HG02840 (cell line): ENCODE results near the gene BICC1.

Experiments
- ATAC-seq: cut with Tn5 transposase; IDR thresholded peaks from one replicate; pipeline ENCODE4 v1.9.1; 2021; ENCODE audit warnings: mild to moderate bottlenecking, moderate library complexity, moderate number of reproducible peaks; ENCODE audit not compliant: unreplicated experiment, low FRiP score

The BICC1 gene, protein sequence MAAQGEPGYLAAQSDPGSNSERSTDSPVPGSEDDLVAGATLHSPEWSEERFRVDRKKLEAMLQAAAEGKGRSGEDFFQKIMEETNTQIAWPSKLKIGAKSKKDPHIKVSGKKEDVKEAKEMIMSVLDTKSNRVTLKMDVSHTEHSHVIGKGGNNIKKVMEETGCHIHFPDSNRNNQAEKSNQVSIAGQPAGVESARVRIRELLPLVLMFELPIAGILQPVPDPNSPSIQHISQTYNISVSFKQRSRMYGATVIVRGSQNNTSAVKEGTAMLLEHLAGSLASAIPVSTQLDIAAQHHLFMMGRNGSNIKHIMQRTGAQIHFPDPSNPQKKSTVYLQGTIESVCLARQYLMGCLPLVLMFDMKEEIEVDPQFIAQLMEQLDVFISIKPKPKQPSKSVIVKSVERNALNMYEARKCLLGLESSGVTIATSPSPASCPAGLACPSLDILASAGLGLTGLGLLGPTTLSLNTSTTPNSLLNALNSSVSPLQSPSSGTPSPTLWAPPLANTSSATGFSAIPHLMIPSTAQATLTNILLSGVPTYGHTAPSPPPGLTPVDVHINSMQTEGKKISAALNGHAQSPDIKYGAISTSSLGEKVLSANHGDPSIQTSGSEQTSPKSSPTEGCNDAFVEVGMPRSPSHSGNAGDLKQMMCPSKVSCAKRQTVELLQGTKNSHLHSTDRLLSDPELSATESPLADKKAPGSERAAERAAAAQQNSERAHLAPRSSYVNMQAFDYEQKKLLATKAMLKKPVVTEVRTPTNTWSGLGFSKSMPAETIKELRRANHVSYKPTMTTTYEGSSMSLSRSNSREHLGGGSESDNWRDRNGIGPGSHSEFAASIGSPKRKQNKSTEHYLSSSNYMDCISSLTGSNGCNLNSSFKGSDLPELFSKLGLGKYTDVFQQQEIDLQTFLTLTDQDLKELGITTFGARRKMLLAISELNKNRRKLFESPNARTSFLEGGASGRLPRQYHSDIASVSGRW

DNA sequence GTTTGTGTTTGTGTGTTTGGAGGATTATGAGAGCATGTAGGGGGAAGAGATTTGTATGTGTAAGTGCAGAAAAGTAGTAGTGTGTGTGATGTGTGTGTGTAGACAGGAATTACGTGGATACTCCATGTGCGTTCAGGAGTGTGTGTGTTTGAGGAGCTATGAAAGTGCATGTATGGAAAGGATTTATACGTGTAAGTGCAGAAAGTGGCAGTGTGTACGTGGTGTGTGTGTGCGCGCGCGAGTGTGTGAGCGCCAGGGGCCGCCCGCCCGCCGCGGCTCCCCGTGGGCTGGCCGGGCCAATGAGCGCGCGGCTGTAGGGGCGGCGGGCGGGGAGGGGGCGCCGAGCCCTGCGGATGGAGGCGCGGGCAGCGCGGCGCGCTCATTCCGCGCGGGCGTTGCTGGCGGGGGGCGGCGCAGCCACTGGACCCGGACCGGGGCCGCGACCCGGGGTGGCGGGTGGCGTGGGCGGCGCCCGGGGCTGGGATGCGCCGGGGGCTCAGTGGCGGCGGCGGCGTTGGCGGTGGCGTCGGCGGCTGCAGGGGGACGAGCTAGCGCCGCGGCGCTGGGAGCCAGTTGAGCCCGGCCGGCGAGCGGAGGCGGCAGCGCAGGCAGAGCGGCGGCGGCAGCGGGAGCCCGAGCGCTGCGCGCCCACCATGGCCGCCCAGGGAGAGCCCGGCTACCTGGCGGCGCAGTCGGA is at the start of gene BICC1:
Gene BICC1, plus strand, starts transcription at position 382 of the 697 bp plus-strand sequence. Its CDS starts 272 bp downstream, at position 654.
- no peak for ATAC-seq

DNA sequence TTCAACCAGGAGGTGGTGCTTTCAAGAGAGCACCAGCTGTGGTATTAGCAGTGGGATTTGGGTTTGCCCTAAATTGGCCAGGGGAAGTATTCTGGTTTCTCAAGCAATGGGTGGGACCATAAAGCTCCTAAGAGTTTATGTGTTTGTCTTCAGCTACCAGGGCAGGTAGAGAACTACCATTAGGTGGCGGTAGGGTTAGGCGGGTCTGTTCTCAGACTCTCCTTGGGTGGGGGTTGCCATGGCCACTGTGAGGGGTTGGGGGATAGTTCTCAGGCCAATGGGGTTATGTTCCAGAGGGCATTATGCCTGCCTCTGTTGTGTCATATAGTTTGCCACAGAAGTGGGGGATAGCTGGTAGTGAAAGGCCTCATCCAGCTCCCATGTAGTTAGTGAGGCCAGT is 47.7 kb upstream of the BICC1 start:
- ATAC-seq: no peak

DNA sequence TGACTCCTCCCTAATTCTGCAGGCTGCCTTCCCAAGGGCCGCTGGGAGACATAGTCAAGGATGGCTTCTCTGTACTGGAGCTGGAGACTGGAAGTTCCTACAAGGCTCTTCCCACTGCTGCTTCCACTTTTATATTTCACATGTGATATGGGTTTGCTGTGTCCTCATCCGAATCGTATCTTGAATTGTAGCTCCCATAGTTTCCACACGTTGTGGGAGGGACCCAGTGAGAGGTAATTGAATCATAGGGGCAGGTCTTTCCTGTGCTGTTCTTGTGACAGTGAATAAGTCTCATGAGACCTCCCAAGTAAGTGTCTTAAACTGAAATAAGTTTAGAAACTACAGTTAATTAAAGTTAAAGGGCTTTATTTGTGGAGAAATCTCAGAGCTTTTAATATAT is 47.0 kb upstream of the BICC1 start:
- ATAC-seq: no peak

DNA sequence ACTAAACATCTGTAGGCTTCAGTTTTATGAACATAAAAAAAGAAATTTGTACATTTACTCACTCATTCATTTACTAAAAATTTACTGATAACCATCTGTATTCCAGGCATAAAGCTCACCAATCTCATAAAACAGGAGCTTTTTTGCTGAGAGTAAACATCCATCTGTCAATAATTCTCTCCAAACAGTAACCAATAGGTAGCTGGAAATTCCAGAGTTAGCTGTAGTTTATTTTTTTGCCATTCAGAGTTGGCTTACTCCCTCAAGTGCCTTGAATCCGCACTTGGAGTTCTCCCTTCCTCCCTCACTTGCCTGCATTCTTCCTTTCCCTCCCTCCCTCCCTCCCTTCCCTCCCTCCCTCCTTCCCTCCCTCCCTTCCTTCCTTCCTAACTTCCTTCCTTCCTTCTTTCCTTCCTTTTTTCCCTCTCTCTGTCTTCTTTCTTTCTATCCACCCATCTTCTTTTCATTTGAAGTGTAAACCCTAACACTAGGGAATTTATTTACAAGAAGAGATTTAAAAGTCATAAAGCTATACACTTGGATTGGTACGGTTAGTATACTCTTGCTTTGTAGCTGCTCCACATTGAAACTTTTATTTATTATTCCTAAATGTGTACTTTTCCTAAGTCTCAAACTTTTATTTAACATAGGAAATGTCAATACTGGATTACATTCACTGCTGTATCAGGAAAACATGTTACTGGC is 44.6 kb upstream of the BICC1 start:
- no peak for ATAC-seq

DNA sequence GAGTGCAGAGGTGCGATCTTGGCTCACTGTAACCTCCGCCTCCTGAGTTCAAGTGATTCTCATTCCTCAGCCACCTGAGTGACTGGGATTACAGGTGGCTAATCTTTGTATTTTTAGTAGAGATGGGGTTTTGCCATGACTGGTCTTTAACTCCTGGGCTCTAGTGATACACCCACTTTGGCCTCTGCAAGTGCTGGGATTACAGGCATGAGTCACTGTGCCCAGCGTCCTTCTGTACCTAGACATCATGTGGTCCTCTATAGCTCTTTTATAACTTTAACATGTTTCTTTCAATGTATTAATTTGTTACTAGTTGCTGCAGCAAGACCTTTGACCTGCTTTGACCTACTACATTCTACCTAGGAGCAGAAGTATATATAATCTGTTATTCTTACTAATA is 38.7 kb upstream of the BICC1 start:
- ATAC-seq: no peak

DNA sequence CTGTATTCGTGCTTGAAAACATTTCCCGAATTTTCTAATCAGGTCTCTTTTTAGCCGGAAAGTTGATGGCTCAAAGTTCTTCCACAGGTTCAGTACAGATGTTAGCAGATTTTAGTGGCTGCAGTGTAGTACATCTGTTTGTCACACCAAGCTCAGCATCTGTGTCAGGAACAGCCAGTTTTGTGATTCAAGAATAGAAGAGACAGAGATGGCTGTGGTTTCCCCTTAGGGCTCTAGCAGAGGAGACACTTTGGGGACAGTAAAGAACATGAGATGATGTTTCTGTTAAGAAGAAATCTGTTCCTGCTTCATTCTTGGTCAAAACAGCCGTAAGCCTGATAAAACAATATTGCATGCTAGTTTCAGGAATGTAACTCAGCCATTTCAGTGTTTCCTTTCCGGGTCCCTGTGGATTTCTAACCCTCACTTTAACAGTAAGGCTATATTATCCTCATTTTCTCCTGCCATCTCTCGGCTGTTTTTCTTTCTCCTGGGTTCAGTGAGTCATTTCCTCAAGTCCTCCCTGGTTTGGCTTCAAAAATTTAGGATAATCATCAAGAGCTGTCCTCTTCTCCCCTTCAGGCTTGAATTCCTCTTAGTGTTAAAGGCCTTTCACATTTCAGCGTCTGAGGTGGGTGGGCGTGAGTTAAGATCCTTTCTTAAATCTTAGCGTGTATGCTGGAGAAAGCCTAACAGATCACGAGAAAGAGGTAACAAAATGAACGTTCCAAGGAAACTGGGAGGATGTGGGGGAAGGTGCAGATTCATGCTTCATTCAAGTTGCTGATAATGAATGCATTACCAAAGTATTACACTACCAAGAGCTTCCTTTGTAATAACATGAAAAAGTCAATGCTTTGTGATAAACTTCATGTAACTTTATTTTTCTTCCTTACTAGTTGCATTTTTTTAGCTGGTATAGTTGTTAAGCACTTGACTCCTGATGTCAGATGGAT is 37.1 kb upstream of the BICC1 start:
- no peak for ATAC-seq

DNA sequence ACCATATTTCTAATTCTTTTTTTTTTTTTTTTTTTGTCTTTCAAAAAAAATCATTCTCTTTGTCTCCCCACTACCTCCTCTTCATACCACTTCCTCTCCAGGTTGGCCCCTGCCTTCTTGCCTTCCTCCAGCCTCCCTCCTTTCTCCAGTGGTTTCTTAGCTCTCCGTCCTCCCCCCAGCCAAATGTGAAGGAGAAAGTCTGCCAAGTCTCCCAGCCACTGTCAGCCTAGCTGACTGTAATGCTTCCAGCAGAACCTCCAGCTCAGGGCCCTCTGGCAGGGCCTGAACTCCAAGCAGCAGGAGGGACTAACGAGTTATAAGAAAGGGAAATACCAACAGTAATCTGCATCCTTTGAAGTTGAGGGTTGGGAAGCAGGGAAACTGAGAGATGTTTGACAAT is 35.5 kb upstream of the BICC1 start:
- no peak for ATAC-seq

DNA sequence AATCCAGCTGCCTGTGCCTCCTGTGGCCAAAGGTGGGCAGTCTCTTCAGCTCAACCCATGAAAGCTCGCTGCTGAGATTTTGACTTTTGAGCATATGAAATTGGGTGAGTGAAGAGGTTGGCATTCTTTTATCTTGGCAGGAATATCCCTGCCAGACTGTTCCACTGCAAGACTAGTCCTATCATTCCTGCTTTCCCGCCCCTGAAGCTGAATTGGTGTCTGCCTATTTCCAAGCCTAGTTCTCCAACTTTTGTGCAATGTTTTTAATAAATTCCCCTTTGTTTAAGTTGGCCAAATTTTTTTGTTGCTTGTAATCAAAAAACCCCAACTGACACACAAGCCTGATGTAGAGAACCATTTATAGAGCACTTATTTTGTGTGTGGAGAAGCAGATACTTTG is 34.8 kb upstream of the BICC1 start:
- no peak for ATAC-seq

DNA sequence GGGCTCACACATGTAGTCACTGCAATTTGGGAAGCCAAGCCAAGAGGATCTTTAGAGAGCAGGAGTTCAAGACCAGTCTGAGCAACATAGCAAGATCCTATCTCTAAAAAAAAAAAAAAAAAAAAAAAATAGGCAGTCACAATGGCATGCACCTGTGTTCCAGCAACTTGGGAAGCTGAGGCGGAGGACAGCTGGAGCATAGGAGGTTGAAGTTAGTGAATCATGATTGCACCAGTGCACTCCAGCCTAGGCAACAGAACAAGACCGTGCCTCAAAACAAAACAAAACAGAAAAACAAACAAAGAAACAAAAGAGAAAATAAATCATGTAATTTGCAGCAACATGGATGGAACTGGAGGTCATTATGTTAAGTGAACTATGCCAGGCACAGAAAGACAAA is 33.6 kb upstream of the BICC1 start:
- ATAC-seq: no peak

DNA sequence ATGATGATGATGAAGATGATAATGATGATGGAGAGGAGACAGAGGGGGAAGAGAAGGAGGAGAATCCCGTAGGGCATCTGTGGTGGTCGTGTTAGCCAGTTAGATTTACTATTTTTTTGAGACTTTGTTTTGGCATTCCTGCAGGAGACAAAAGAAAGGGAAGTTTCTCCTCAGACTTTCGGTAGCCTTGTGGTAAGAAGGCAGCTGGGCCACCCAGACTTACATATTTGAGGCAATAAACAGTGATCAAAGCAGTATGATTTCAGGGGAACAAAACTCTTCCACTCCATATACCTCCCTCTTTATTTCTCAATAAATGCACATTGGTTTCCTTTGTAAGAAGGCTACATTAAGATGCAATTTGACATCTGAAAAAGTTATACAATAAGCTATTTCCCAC is 32.4 kb upstream of the BICC1 start:
- no peak for ATAC-seq

DNA sequence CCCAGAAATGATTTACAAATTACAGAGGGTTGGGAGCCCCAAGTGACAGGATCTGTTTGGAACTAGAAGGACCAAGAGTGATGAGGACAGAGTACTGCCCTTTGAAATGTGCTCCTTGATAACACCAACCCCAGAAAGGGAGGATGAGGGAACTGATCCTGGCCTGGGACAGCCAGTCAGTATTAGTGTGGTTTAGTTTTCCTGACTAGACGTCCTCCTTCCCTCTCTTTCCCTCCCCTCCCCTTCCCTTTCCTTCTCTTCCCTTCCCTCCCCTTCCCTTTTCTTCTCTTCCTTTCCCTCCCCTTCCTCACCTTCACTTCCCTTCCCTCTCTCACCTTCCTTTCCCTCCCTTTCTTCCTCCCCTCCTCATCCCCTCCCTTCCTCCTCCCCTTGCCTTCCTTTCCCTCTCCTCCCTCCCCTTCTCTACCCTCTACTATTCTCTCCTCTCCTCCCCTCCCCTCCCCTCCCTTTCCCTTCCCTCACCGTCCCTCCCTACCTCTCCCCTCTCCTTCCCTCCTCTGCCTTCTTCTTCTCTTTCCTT is 31.0 kb upstream of the BICC1 start:
- ATAC-seq: no peak

DNA sequence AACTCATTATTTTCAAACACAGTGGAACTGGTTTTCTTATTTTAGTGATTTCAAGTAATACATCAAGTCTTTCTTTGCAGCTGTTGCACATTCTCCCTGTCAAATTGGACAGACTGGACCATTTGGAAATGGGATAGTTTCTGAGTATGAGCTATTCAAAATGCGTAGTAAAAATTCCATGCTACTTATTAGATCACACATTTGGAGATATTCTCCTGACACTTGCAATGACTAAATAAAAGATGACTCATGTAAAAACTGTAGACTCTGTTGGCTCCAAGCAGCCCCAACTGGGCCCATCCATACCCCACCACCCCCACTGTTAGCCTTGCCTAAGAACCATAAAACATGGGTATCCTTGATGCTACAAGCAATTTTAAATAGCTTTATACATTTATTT is 25.9 kb upstream of the BICC1 start:
- no peak for ATAC-seq

DNA sequence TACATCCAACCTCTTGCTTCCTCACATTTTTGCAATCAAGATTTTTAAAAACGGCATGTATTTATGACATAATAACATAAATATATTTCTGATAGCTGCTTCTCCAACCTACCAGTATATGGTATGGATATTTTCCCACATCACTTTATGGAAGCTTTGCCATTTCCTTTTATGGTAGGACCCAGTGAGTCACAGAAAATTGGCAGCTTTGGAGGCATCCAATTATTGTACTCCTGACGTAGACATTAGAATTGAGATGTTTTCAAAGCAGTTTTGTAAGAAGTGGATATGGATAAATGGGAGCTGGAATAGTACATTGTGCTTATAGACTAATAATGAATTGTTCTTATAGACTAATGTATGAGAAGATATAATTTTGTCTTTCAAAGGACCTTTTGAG is 23.8 kb upstream of the BICC1 start:
- ATAC-seq: no peak

DNA sequence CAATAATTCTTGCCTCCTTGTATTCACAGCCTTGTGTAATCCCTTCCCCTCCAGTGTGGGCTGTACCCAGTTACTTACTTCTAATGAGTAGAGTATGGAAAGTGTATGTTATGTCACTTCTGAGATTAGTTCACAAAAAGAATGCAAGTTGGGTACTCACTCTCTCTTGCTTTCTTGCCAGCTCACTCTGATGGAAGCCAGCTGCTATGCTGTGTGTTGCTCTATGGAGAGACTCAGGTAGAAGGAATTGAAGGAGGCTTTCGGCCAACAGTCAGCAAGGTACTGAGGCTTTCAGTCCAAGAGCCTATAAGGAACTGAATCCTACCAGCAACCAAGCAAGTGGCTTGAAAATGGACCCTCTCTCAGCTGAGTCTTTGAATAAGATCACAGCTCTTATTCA is 9.7 kb upstream of the BICC1 start:
- no peak for ATAC-seq

DNA sequence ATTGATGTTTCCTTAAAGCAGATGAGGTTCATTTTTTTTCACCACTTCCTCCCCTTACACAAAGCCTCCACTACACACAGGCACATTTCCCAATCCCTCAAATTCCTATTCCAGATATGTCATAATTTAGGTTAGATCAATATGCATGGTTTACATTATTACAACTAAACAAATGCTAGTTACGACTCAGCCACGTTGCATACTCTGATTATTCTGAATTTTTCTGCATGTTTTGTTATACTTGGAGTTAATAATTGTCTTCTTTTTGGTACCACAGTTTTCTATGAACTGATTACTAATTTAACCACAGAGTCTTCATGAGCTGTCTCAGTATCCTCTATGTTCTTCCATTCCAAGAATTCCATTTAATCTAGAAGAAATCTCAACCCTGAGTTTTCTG is 4.4 kb upstream of the BICC1 start:
- no peak for ATAC-seq

DNA sequence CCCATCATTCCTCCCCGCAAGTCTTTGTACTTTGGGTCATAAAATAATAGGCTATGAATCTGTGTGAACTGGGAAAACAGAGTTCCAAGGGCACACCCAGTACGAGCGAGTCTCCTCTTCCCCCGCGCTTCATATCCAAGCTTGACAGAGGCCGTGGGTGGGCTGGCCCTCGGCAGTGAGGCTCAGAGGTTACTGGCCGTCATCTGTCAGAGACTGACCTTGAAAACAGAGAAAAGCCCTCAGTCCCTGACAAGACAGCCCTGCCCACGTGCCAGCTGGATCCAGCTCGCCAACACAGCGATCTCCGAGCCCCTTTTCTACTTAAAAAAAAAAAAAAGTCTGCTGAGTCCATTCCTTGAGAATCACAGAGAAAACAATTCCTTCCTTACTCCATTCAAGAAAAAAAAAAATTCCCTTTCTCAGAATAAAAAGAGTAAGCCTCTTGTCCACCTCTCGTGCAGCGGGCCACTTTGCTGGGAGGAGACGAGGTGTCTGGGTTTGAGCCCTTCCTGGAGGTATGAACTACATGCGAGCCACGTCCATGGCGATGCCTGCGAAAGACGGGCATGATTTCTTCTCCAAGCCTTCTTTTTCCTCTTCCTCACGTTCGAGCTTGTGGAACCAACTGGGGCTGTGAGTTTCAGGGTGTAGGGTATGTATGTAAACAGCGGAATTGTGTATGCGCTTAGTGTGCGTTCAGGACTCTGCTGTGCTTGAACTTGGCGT is 744 bp upstream of the BICC1 start:
- ATAC-seq: no peak

DNA sequence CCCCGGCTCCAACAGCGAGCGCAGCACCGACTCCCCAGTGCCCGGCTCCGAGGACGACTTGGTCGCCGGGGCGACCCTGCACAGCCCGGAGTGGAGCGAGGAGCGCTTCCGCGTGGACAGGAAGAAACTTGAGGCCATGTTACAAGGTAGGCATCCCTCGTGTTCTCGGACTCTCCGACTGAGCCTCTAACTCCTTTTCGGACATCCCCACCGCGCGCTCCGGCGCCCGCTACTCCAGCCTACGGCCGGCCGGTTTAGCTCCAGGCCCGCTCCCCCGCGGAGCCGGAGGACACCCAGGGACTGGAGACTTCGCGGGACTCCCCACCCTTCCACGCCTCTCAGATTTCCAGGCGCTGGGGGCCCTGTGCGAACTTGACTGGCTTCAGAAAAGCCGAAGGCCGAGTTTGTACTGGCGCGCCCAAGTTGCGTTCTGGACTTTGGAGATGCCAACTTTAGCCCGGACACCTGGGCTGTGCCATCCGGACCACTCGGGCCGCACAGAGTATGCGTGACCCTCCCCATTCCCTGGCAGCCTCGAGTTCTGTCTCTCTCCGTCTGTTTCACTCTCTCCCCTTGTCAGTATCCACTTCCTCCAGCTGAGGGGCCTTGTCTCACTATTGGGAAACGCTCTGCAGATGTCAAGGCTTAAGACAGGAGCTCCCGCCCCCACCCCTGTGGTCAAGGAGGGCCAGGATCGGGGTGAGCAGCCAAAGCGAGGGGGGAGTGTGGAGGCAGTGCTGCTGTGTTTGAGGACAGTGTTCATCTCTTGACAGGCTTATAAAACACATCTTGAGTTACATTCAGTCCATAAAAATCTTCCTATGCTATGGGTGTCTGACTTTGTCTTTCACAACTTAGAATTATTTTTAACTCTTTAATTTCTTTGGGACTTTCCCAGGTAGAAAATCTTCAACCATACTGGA is 777 bp downstream of the BICC1 start:
- no peak for ATAC-seq
